Upper lobe of left lung (tissue), 6 donors: Measurements from ENCODE around the gene RFXAP. TPM values are rescaled to one million over a fixed set of nuclear protein-coding genes. Genes with fewer than 3 reads are reported as not detected.

Experiments
- ATAC-seq, 2 donors: fragments of 200-7000 bp; cut with Tn5 transposase; one replicate each; pipeline ENCODE4 v1.9.1; 2022; ENCODE audit warnings: mild to moderate bottlenecking in 2 of 2, moderate library complexity in 2 of 2; ENCODE audit not compliant: low FRiP score in 2 of 2
- DNase-seq, 2 donors: peaks; one replicate each; pipeline ENCODE4 v3.0.0-alpha.2; 2019 to 2020
- H3K27ac ChIP-seq, 4 donors: fragments of 200-600 bp; sonication (generic); one replicate each; pipeline ENCODE4 v1.5.1; 2016 to 2019
- H3K27me3 ChIP-seq, 4 donors: fragments of 200-600 bp; sonication (generic); one replicate each; pipeline ENCODE4 v1.5.1; 2017 to 2019
- H3K36me3 ChIP-seq, 4 donors: fragments of 200-600 bp; sonication (generic); one replicate each; pipeline ENCODE4 v1.5.1; 2016 to 2019
- H3K4me1 ChIP-seq, 4 donors: fragments of 200-600 bp; sonication (generic); one replicate each; pipeline ENCODE4 v1.5.1; 2018 to 2019
- H3K4me3 ChIP-seq, 4 donors: fragments of 200-600 bp; sonication (generic); one replicate each; pipeline ENCODE4 v1.5.1; 2017 to 2019; ENCODE audit warnings: mild to moderate bottlenecking in 2 of 4, moderate library complexity in 1 of 4
- H3K9me3 ChIP-seq, 4 donors: fragments of 200-600 bp; sonication (generic); one replicate each; pipeline ENCODE4 v1.5.1; 2018 to 2019
- CTCF ChIP-seq, 6 experiments: fragments of 450-650 bp in 4 of 6; fragments of 200-600 bp in 2 of 6; sonication (generic) in 2 of 6; IDR thresholded peaks; one replicate each; pipeline ENCODE4 v1.5.1; 2016 to 2019; ENCODE audit warnings: antibody characterized with exemption in 6 of 6
- EP300 ChIP-seq, 4 donors: sonication (generic); formaldehyde crosslinking; IDR thresholded peaks; one replicate each; pipeline ENCODE4 v1.5.1; 2017; ENCODE audit warnings: antibody characterized with exemption in 4 of 4, control low read depth in 2 of 4
- POLR2A ChIP-seq, 4 donors: fragments of 450-650 bp; IDR thresholded peaks; one replicate each; pipeline ENCODE4 v1.5.1; 2016 to 2017; ENCODE audit warnings: antibody characterized with exemption in 4 of 4, mild to moderate bottlenecking in 2 of 4
- POLR2AphosphoS5 ChIP-seq, 2 donors: sonication (generic); formaldehyde crosslinking; IDR thresholded peaks; one replicate each; pipeline ENCODE4 v1.5.1; 2017; ENCODE audit warnings: antibody characterized with exemption in 2 of 2
- WGBS, 2 donors: methylation state at CpG; one replicate each; pipeline ENCODE4 v1.1.5; 2017 to 2018; 5-methylcytosine and 5-hydroxymethylcytosine counted together
- total RNA-seq, 6 donors: library from RNA; depleted of rRNA in 4 of 6; stranded (reverse); fragments of >200 nt in 4 of 6; gene quantifications; one replicate each; pipeline versions ENCODE4 v1.1.0 to v1.2.1, GENCODE V29; 2016 to 2021
- donor health status: DM: no; HTN: no; CAD: no; lungs with moderate emphysema.
- donor health status: DM: no; HTN: yes; CAD: no; lungs with severe emphysema.

RFXAP gene
- total RNA-seq, 6 donors from 2014 or later = 4.3 to 12.0 (median 6.7) TPM

DNA sequence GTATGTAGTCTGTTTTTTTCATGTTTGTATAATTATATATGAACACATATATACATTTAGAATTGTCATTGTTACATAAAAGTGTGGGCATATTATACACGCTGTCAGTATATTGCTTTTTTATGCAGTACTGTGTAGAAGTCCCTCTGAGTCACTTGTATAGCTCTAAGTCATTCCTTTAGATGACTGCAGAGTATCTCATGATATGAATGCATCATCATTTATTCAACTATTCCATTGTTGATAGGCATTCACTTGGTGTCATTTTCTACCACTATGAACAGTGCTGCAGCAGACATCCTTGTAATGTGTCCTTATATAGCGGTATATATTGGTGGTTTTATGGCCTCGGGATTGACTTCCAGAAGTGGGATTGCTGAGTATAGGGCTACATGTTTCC, 15.3 kb downstream of the RFXAP start:
- WGBS, 2 donors = 95 to 97% methylated on average over 3 of the region's 3 CpGs
- no peaks in the 10 kb centered on the region for H3K27me3 ChIP-seq
- peaks cover 0 to 4% (median 0%) of the 10 kb centered on the region in 4 donors for H3K4me1 ChIP-seq
- DNase-seq = no peak
- no peak overlapping the region for H3K27ac ChIP-seq
- no peaks in the 10 kb centered on the region for H3K9me3 ChIP-seq
- TF ChIP-seq CTCF (IDR thresholded peaks at IDR 0.05) = no peak
- TF ChIP-seq EP300 (IDR thresholded peaks at IDR 0.05) = no peak
- no peak for TF ChIP-seq POLR2A (IDR thresholded peaks at IDR 0.05)
- no peak for TF ChIP-seq POLR2AphosphoS5 (IDR thresholded peaks at IDR 0.05)
- no peak for ATAC-seq
- peaks cover 0 to 14% (median 0%) of the 10 kb centered on the region in 4 donors for H3K36me3 ChIP-seq
- no peak overlapping the region for H3K4me3 ChIP-seq

DNA sequence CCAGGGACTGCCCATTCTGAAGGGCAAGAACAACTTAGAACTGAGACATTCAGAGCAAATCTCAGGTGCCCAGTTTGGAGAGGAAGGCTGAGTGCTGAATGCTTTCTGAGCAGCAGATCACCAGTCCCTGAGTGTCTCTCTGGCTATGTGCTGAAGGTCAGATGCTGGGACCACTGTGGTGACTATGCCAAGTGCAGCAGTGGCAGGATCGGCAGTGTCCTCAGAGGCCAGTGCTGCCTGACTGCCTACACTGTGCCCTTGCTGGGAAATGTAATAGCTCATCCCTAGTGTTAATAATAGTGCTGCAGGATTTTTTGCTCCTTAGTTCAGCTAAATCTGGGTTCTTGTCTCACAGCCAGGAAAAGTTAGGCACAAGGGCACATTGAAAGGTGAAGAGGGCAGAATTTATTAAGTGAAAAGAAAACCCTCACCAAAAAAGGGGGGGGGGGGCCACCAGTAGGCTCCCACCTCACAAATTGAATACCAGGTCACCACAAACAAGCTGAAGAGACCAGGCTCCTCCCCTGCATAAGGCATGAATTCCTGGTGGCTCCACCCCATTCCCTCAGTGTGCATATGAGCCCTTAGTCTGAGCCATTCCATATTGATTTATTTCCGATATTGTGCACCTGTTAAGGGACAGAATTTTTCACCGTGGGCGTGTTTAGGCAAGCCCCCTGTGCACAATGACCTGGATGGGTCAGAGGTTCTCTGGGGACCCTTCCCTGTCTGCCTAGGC, 18.5 kb downstream of the RFXAP start:
- WGBS, 2 donors = 70% methylated on average over 4 of the region's 4 CpGs
- H3K9me3 ChIP-seq = no peaks in the 10 kb centered on the region
- peaks cover 0 to 5% (median 0%) of the 10 kb centered on the region in 4 donors for H3K4me1 ChIP-seq
- H3K4me3 ChIP-seq = no peak overlapping the region
- H3K27ac ChIP-seq = no peak overlapping the region
- DNase-seq (no peak), ATAC-seq (no peak)
- no peaks in the 10 kb centered on the region for H3K27me3 ChIP-seq
- TF ChIP-seq CTCF (IDR thresholded peaks at IDR 0.05) (no peak), POLR2AphosphoS5 (IDR thresholded peaks at IDR 0.05) (no peak), POLR2A (IDR thresholded peaks at IDR 0.05) (no peak), EP300 (IDR thresholded peaks at IDR 0.05) (no peak)
- no peaks in the 10 kb centered on the region for H3K36me3 ChIP-seq

- Histone ChIP-seq H3K9me3 (no peaks in the 10 kb centered on the region), H3K27ac (no peak overlapping the region), H3K4me3 (no peak overlapping the region), H3K36me3 (peaks cover 0 to 4% (median 0%) of the 10 kb centered on the region in 4 donors), H3K4me1 (peaks cover 0 to 5% (median 0%) of the 10 kb centered on the region in 4 donors), H3K27me3 (no peaks in the 10 kb centered on the region)
- WGBS, 2 donors = 77 to 83% methylated on average over 3 of the region's 3 CpGs
- no peak for TF ChIP-seq POLR2A (IDR thresholded peaks at IDR 0.05)
- TF ChIP-seq EP300 (IDR thresholded peaks at IDR 0.05) = no peak
- TF ChIP-seq CTCF (IDR thresholded peaks at IDR 0.05) = no peak
- no peak for TF ChIP-seq POLR2AphosphoS5 (IDR thresholded peaks at IDR 0.05)
- no peak for DNase-seq
- no peak for ATAC-seq
These were observed 20.3 kb downstream of the RFXAP start for GRCh38 chr13:36839281-36839680.

GRCh38 chr13:36839981-36840380, 21.0 kb downstream of the RFXAP start:
- TF ChIP-seq CTCF (IDR thresholded peaks at IDR 0.05) (no peak), POLR2A (IDR thresholded peaks at IDR 0.05) (no peak), EP300 (IDR thresholded peaks at IDR 0.05) (no peak), POLR2AphosphoS5 (IDR thresholded peaks at IDR 0.05) (no peak)
- Histone ChIP-seq H3K27me3 (no peaks in the 10 kb centered on the region), H3K36me3 (peaks cover 0 to 4% (median 0%) of the 10 kb centered on the region in 4 donors), H3K27ac (no peak overlapping the region), H3K9me3 (no peaks in the 10 kb centered on the region), H3K4me1 (peaks cover 0 to 5% (median 0%) of the 10 kb centered on the region in 4 donors), H3K4me3 (no peak overlapping the region)
- DNase-seq (no peak), ATAC-seq (no peak)
- WGBS, 2 donors = 92 to 95% methylated on average over 11 to 12 of the region's 12 CpGs
